ENCODE measurements around the gene ODC1.

ODC1 gene

GRCh38 chr2:10413503-10413902 is 34.6 kb downstream of the ODC1 start:
- TF ChIP-seq ZFX (IDR thresholded peaks at IDR 0.05; ENCODE audit: borderline replicate concordance) = no peak
- TF ChIP-seq CTCF (IDR thresholded peaks at IDR 0.05) = no peak
- H3K27ac ChIP-seq = no peak overlapping the region

GRCh38 chr2:10412380-10412779 is 35.7 kb downstream of the ODC1 start:
- H3K27ac ChIP-seq = no peak overlapping the region
- TF ChIP-seq CTCF (IDR thresholded peaks at IDR 0.05) (no peak), ZFX (IDR thresholded peaks at IDR 0.05; ENCODE audit: borderline replicate concordance) (no peak)

GRCh38 chr2:10411557-10411956 is 36.6 kb downstream of the ODC1 start:
- H3K27ac ChIP-seq = no peak overlapping the region
- TF ChIP-seq CTCF (IDR thresholded peaks at IDR 0.05) (no peak), ZFX (IDR thresholded peaks at IDR 0.05; ENCODE audit: borderline replicate concordance) (no peak)

DNA sequence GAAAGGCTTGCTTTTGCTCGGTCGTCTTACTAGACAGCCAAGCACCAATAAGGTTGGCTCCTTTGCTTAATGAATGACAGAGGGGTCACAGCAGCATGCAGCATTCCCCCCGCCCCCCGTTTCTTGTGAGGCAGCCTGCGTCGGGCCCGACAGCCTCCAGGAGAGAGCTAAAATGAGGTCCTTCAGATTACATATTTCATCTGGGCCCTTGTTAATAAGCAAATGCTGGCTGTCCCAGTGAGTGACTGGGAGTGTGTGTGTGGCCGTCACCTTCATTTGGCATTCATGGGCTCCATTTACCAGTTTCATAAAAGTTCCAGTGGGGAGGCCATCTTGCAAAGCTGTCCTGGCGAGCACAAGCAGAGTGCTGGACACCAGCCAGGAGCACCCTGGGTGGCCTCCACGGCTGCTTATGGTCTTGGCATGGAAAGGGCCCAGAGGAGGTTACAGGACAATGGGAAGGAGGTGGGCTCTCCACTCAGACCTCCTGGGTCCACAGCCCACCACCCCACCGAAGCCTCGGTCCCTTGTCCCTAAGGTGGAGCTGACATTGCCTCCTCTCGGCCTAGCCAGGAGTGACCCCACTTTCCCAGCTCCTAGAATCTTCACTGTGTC is 37.2 kb downstream of the ODC1 start:
- TF ChIP-seq CTCF (IDR thresholded peaks at IDR 0.05) (no peak), ZFX (IDR thresholded peaks at IDR 0.05; ENCODE audit: borderline replicate concordance) (no peak)
- H3K27ac ChIP-seq = no peak overlapping the region

GRCh38 chr2:10410001-10410822 is 37.9 kb downstream of the ODC1 start:
- H3K27ac ChIP-seq = no peak overlapping the region
- no peak for TF ChIP-seq CTCF (IDR thresholded peaks at IDR 0.05)
- no peak for TF ChIP-seq ZFX (IDR thresholded peaks at IDR 0.05; ENCODE audit: borderline replicate concordance)

DNA sequence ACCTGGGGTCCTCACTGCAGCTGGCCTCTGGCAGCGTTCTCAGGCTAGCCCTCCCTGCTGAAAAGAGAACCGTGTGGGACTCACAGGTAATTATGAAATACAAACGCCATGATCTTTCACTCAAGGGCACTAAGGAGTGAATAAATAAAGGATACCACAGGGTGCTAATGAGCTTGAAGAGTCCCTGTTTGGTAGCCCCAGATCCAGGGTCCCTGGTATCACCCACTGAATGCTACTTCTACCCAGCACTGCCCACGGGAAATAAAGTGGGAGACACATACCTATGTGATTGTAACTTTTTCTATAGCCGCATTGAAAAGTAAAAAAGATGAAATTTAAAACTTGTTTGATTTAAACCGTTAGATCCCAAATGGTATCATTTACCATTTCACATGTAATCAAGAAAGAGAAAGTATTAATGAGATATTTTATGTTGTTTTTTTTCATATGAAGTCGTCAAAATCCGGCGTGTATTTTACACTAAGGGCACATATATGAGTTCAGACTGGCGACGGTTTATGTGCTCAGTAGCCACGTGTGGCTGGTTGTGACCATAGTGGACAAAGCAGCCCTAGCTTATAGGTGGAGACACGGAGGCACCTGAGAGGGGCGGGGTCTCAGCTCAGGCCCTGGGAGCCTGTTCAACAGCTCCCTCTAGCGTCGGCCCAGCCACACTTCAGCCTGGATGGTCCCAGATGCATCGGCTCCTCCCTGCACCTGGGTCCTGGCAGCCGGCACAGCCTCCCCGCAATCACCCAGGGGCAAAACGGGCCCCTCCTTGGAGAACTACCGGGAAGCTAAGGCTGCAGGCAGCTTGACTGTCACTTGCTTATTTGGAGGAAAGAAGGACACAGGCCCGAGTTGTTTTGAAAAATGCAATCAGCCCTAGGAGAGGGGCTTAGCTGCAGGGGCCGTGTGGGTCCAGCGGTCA is 39.2 kb downstream of the ODC1 start:
- H3K27ac ChIP-seq = peak overlapping the region; percentile 80
- TF ChIP-seq ZFX (IDR thresholded peaks at IDR 0.05; ENCODE audit: borderline replicate concordance) = no peak
- TF ChIP-seq CTCF (IDR thresholded peaks at IDR 0.05) = peak; percentile 98
